MM.1S (cell line): ENCODE data around the gene CNTNAP2.

Experiments
- EZH2 ChIP-seq: fragments of 300-600 bp; sonication (generic); optimal IDR thresholded peaks from 2 replicates; pipeline ENCODE3; 2017; ENCODE audit warnings: low read depth, mild to moderate bottlenecking, antibody characterized with exemption, low read length, mixed read lengths
- EZH2phosphoT487 ChIP-seq: fragments of 300-600 bp; sonication (generic); IDR thresholded peaks from 2 replicates; pipeline ENCODE4 v1.6.1; 2018; ENCODE audit warnings: antibody characterized with exemption, low read length
- TF ChIP-seq, protein P1 (sequence below): fragments of 300-600 bp; sonication (generic); IDR thresholded peaks from 2 replicates; pipeline ENCODE4 v1.5.1; 2016; ENCODE audit warnings: antibody characterized with exemption, low read length, mixed read lengths

DNA sequence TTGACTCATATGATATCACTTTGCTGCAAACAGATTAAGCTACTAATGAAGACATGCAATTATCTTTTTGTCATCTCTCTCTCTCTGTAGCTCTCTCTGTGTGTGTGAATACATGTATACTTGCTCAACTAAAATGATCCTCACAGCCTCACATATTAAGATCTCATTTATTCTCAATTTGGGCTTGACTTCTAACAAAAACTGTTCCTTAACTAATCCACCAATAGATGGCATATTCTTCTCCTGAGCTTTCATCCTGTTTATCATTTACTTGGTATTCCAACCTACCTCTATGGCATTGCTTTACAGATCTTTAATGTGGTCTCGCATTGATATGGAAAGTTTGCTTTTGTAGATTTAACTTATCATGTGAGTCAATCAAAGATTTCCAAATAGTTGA is 540.4 kb downstream of the CNTNAP2 start:
- TF ChIP-seq, protein P1, sequence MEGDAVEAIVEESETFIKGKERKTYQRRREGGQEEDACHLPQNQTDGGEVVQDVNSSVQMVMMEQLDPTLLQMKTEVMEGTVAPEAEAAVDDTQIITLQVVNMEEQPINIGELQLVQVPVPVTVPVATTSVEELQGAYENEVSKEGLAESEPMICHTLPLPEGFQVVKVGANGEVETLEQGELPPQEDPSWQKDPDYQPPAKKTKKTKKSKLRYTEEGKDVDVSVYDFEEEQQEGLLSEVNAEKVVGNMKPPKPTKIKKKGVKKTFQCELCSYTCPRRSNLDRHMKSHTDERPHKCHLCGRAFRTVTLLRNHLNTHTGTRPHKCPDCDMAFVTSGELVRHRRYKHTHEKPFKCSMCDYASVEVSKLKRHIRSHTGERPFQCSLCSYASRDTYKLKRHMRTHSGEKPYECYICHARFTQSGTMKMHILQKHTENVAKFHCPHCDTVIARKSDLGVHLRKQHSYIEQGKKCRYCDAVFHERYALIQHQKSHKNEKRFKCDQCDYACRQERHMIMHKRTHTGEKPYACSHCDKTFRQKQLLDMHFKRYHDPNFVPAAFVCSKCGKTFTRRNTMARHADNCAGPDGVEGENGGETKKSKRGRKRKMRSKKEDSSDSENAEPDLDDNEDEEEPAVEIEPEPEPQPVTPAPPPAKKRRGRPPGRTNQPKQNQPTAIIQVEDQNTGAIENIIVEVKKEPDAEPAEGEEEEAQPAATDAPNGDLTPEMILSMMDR: peak; percentile 28
- no peak for TF ChIP-seq EZH2phosphoT487
- no peak for TF ChIP-seq EZH2
